ENCODE results near the gene SGO2.

Gene SGO2

GRCh38 chr2:200595913-200596312, 69.9 kb downstream of the SGO2 start:
- Histone ChIP-seq H3K23ac (ENCODE audit: low read length) (no peak overlapping the region), H3K18ac (ENCODE audit: low read length) (no peak overlapping the region), H4K91ac (ENCODE audit: low read depth, low read length) (no peak overlapping the region), H3K79me1 (ENCODE audit: low read length) (no peaks in the 10 kb centered on the region), H3K27me3 (ENCODE audit: insufficient read depth, low read length) (no peaks in the 10 kb centered on the region), H3K4me1 (ENCODE audit: control insufficient read depth in 1 of 2, insufficient read depth in 2 of 2, low read length in 2 of 2) (no peaks in the 10 kb centered on the region), H2BK12ac (ENCODE audit: low read length) (no peak overlapping the region), H2BK5ac (ENCODE audit: low read depth, low read length, poor library complexity) (no peak overlapping the region), H3K9ac (ENCODE audit: low read length) (no peak overlapping the region), H2AFZ (ENCODE audit: insufficient read depth, low read length, poor library complexity) (no peak overlapping the region), H3K4ac (ENCODE audit: low read depth, low read length) (no peak overlapping the region), H3K27ac (ENCODE audit: low read depth, low read length) (no peak overlapping the region), H3K14ac (ENCODE audit: low read length) (no peak overlapping the region), H4K12ac (ENCODE audit: low read depth, low read length) (no peak overlapping the region), H3K4me3 (ENCODE audit: low read depth, low read length) (no peak overlapping the region), H2AK5ac (ENCODE audit: low read length) (no peak overlapping the region), H3K36me3 (ENCODE audit: control insufficient read depth in 1 of 2, insufficient read depth in 2 of 2, low read length in 2 of 2) (no peaks in the 10 kb centered on the region), H2BK120ac (ENCODE audit: insufficient read depth, low read length, poor library complexity) (no peak overlapping the region), H4K8ac (ENCODE audit: low read depth, low read length) (no peak overlapping the region), H3K79me2 (ENCODE audit: control insufficient read depth, insufficient read depth, low read length, poor library complexity) (no peaks in the 10 kb centered on the region), H3K9me3 (ENCODE audit: insufficient read depth, low read depth, low read length) (no peaks in the 10 kb centered on the region), H3K4me2 (ENCODE audit: low read length) (no peak overlapping the region)
- no CpG with 5 or more reads among the region's 3 CpGs for WGBS (ENCODE audit: extremely low coverage, insufficient coverage, insufficient read length)
- no peak for DNase-seq

DNA sequence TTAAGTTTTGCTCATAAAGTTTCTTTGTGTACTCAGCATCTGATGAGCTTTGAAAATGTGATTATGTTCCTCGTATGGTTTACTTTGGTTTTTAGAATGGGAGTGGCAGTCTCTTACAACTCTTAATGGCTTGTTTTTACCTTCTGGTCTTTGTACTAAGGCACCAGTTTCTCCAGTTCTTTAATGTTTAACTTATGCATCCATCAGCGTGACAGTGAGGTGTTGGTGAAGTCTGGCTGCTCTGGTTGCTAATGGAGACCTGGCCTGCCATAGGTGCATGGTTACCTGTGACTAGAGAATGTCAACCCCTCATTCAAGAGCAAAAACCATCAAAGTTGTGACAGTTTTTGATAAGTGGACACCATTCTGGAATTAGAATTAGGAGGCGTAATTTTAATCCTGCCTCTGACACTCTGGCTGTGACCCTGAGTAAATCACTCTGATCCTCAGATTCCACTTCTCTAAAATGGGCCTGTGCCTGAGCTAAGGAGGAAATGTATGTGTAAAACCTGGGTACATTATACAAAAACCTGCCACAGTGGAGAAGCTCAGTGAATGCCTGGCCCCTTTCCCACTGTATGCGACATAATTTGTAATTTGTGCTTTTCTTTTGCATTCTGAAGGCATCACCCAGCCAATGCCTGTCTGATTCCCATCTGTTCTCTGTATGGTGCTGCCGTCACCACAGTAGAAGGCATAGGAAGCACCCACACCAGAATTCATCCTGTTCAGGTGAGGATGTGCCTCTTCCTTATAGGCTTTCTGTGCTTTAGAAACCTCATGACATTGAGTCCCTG, 71.0 kb downstream of the SGO2 start:
- no peak for DNase-seq
- Histone ChIP-seq H2BK12ac (ENCODE audit: low read length) (no peak overlapping the region), H3K14ac (ENCODE audit: low read length) (no peak overlapping the region), H2AK5ac (ENCODE audit: low read length) (no peak overlapping the region), H4K8ac (ENCODE audit: low read depth, low read length) (no peak overlapping the region), H3K4me3 (ENCODE audit: low read depth, low read length) (no peak overlapping the region), H2BK120ac (ENCODE audit: insufficient read depth, low read length, poor library complexity) (no peak overlapping the region), H3K4ac (ENCODE audit: low read depth, low read length) (no peak overlapping the region), H2BK5ac (ENCODE audit: low read depth, low read length, poor library complexity) (no peak overlapping the region), H4K12ac (ENCODE audit: low read depth, low read length) (no peak overlapping the region), H2AFZ (ENCODE audit: insufficient read depth, low read length, poor library complexity) (no peak overlapping the region), H3K9me3 (ENCODE audit: insufficient read depth, low read depth, low read length) (no peaks in the 10 kb centered on the region), H3K36me3 (ENCODE audit: control insufficient read depth in 1 of 2, insufficient read depth in 2 of 2, low read length in 2 of 2) (no peaks in the 10 kb centered on the region), H3K4me2 (ENCODE audit: low read length) (no peak overlapping the region), H3K27me3 (ENCODE audit: insufficient read depth, low read length) (no peaks in the 10 kb centered on the region), H3K9ac (ENCODE audit: low read length) (no peak overlapping the region), H3K4me1 (ENCODE audit: control insufficient read depth in 1 of 2, insufficient read depth in 2 of 2, low read length in 2 of 2) (no peaks in the 10 kb centered on the region), H4K91ac (ENCODE audit: low read depth, low read length) (no peak overlapping the region), H3K79me2 (ENCODE audit: control insufficient read depth, insufficient read depth, low read length, poor library complexity) (no peaks in the 10 kb centered on the region), H3K79me1 (ENCODE audit: low read length) (no peaks in the 10 kb centered on the region), H3K18ac (ENCODE audit: low read length) (no peak overlapping the region), H3K27ac (ENCODE audit: low read depth, low read length) (no peak overlapping the region), H3K23ac (ENCODE audit: low read length) (no peak overlapping the region)
- no CpG with 5 or more reads among the region's 5 CpGs for whole genome bisulfite sequencing (ENCODE audit: extremely low coverage, insufficient coverage, insufficient read length)

DNA sequence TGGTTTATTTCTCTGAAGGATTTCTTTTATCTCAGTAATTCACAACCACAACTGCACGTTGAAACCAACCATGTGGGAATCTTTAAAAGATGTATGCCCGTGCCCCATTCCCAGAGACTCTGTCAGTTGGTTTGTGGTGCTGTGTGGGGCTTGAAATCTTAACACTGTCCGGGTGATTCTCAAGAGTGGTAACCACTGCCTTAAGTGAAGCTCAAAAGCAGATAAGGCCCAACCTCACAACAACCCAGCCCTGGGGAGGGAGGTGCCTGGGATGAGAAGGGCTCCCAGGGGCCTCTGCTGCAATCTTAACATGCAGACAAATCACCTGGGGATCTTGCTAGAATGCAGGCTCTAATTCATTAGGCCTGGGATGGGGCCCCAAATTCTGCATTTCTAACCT, 73.2 kb downstream of the SGO2 start:
- no peaks in the 10 kb centered on the region for H3K4me1 ChIP-seq (ENCODE audit: control insufficient read depth in 1 of 2, insufficient read depth in 2 of 2, low read length in 2 of 2)
- no peak overlapping the region for H3K23ac ChIP-seq (ENCODE audit: low read length)
- no peak overlapping the region for H3K27ac ChIP-seq (ENCODE audit: low read depth, low read length)
- no peak overlapping the region for H2BK5ac ChIP-seq (ENCODE audit: low read depth, low read length, poor library complexity)
- H3K18ac ChIP-seq (ENCODE audit: low read length), result no peak overlapping the region
- H3K9me3 ChIP-seq (ENCODE audit: insufficient read depth, low read depth, low read length), result no peaks in the 10 kb centered on the region
- H3K79me1 ChIP-seq (ENCODE audit: low read length), result no peaks in the 10 kb centered on the region
- H3K79me2 ChIP-seq (ENCODE audit: control insufficient read depth, insufficient read depth, low read length, poor library complexity), result no peaks in the 10 kb centered on the region
- H2AFZ ChIP-seq (ENCODE audit: insufficient read depth, low read length, poor library complexity), result no peak overlapping the region
- no peaks in the 10 kb centered on the region for H3K36me3 ChIP-seq (ENCODE audit: control insufficient read depth in 1 of 2, insufficient read depth in 2 of 2, low read length in 2 of 2)
- no peak overlapping the region for H4K91ac ChIP-seq (ENCODE audit: low read depth, low read length)
- no peak overlapping the region for H3K4ac ChIP-seq (ENCODE audit: low read depth, low read length)
- H2BK12ac ChIP-seq (ENCODE audit: low read length), result no peak overlapping the region
- H3K4me3 ChIP-seq (ENCODE audit: low read depth, low read length), result no peak overlapping the region
- no peak overlapping the region for H3K14ac ChIP-seq (ENCODE audit: low read length)
- no peak overlapping the region for H3K9ac ChIP-seq (ENCODE audit: low read length)
- no peak overlapping the region for H3K4me2 ChIP-seq (ENCODE audit: low read length)
- H4K12ac ChIP-seq (ENCODE audit: low read depth, low read length), result no peak overlapping the region
- H2BK120ac ChIP-seq (ENCODE audit: insufficient read depth, low read length, poor library complexity), result no peak overlapping the region
- no peaks in the 10 kb centered on the region for H3K27me3 ChIP-seq (ENCODE audit: insufficient read depth, low read length)
- no peak for DNase-seq
- H2AK5ac ChIP-seq (ENCODE audit: low read length), result no peak overlapping the region
- H4K8ac ChIP-seq (ENCODE audit: low read depth, low read length), result no peak overlapping the region
- WGBS (ENCODE audit: extremely low coverage, insufficient coverage, insufficient read length), result no CpG with 5 or more reads among the region's 3 CpGs

DNA sequence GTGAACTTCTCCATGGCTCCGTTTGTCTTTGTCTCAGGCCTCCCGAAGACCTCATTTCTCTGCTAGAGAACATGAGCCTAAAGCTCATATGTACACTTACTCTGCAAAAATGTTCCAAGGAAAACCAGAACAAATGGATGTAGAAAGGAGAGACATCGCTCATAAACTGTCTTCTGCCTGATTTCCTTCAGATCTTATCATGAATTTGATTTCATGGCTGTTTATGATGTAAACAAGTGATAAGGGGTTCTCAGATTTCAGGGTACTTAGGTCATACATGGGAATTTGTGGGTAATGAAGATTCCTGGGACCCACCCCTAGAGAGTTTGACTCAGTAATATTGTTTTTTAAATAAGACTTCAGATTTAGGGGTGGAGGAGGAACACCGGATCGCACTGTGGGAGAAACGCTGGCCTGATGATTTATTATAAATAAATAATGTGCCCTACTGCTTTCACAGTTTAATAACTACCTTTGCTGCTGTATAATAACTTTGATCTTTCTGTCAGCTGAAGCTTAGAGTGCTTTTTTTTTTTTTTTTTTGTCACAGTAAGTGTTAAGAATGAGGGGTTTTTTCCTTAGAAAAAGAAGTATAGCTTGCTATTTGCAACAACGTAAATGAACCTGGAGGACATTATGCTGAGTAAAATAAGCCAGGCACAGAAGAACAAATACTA, 74.7 kb downstream of the SGO2 start:
- Histone ChIP-seq H3K4me3 (ENCODE audit: low read depth, low read length) (no peak overlapping the region), H3K23ac (ENCODE audit: low read length) (no peak overlapping the region), H2AK5ac (ENCODE audit: low read length) (no peak overlapping the region), H3K14ac (ENCODE audit: low read length) (no peak overlapping the region), H4K12ac (ENCODE audit: low read depth, low read length) (no peak overlapping the region), H4K91ac (ENCODE audit: low read depth, low read length) (no peak overlapping the region), H3K4me2 (ENCODE audit: low read length) (no peak overlapping the region), H3K79me1 (ENCODE audit: low read length) (no peaks in the 10 kb centered on the region), H2BK120ac (ENCODE audit: insufficient read depth, low read length, poor library complexity) (no peak overlapping the region), H2BK5ac (ENCODE audit: low read depth, low read length, poor library complexity) (no peak overlapping the region), H4K8ac (ENCODE audit: low read depth, low read length) (no peak overlapping the region), H3K9me3 (ENCODE audit: insufficient read depth, low read depth, low read length) (no peaks in the 10 kb centered on the region), H3K18ac (ENCODE audit: low read length) (no peak overlapping the region), H2AFZ (ENCODE audit: insufficient read depth, low read length, poor library complexity) (no peak overlapping the region), H3K79me2 (ENCODE audit: control insufficient read depth, insufficient read depth, low read length, poor library complexity) (no peaks in the 10 kb centered on the region), H3K4me1 (ENCODE audit: control insufficient read depth in 1 of 2, insufficient read depth in 2 of 2, low read length in 2 of 2) (no peaks in the 10 kb centered on the region), H3K27me3 (ENCODE audit: insufficient read depth, low read length) (no peaks in the 10 kb centered on the region), H3K36me3 (ENCODE audit: control insufficient read depth in 1 of 2, insufficient read depth in 2 of 2, low read length in 2 of 2) (no peaks in the 10 kb centered on the region), H3K9ac (ENCODE audit: low read length) (no peak overlapping the region), H3K27ac (ENCODE audit: low read depth, low read length) (no peak overlapping the region), H3K4ac (ENCODE audit: low read depth, low read length) (no peak overlapping the region), H2BK12ac (ENCODE audit: low read length) (no peak overlapping the region)
- DNase-seq, result no peak
- no CpG with 5 or more reads among the region's 7 CpGs for WGBS (ENCODE audit: extremely low coverage, insufficient coverage, insufficient read length)

All from trophoblast cell (in vitro differentiated cells and primary cell).